ENCODE measurements around the gene ADAP1. TPM values are rescaled to one million over a fixed set of nuclear protein-coding genes. Genes with fewer than 3 reads are reported as not detected.
A peak's percentile ranks its signal among the peaks of the same experiment; 100 is the strongest.
"Not testable (repeated sequence)": the region's sequence is repeated elsewhere in the genome, so short reads cannot be mapped to it uniquely, and the experiment has no call there.

Gene ADAP1
- total RNA-seq: 26.9 and 45.3 TPM in 2 replicates

- DNase-seq (ENCODE audit: low read depth) (peak; percentile 25), FAIRE-seq (no peak)
- Histone ChIP-seq H3K27me3 (ENCODE audit: control insufficient read depth, insufficient read depth, low read length) (peaks cover 2% of the 10 kb centered on the region), H3K4me3 (ENCODE audit: low read depth, low read length) (peak within 1 kb of the TSS; percentile 70), H3K36me3 (ENCODE audit: control insufficient read depth, insufficient read depth, low read length) (peaks cover 4% of the 10 kb centered on the region)
- TF ChIP-seq CTCF (IDR thresholded peaks at IDR 0.05; ENCODE audit: insufficient read depth, low read length, severe bottlenecking): peak; percentile 46
These were observed at the start of gene ADAP1 for GRCh38 chr7:954330-955238. Gene ADAP1, minus strand, starts transcription at chr7:954680. Its CDS starts 203 bp downstream, at chr7:954477.

GRCh38 chr7:1002445-1002844 lies 48.0 kb upstream of the ADAP1 start:
- not testable (repeated sequence) for H3K27me3 ChIP-seq (ENCODE audit: control insufficient read depth, insufficient read depth, low read length); FAIRE-seq; DNase-seq (ENCODE audit: low read depth); H3K4me3 ChIP-seq (ENCODE audit: low read depth, low read length)
- peaks cover 12% of the 10 kb centered on the region for H3K36me3 ChIP-seq (ENCODE audit: control insufficient read depth, insufficient read depth, low read length)

- not testable (repeated sequence) for H3K27me3 ChIP-seq (ENCODE audit: control insufficient read depth, insufficient read depth, low read length); DNase-seq (ENCODE audit: low read depth); FAIRE-seq; H3K4me3 ChIP-seq (ENCODE audit: low read depth, low read length)
- H3K36me3 ChIP-seq (ENCODE audit: control insufficient read depth, insufficient read depth, low read length): peaks cover 13% of the 10 kb centered on the region
These were observed 47.5 kb upstream of the ADAP1 start for GRCh38 chr7:1002026-1002425.

DNA sequence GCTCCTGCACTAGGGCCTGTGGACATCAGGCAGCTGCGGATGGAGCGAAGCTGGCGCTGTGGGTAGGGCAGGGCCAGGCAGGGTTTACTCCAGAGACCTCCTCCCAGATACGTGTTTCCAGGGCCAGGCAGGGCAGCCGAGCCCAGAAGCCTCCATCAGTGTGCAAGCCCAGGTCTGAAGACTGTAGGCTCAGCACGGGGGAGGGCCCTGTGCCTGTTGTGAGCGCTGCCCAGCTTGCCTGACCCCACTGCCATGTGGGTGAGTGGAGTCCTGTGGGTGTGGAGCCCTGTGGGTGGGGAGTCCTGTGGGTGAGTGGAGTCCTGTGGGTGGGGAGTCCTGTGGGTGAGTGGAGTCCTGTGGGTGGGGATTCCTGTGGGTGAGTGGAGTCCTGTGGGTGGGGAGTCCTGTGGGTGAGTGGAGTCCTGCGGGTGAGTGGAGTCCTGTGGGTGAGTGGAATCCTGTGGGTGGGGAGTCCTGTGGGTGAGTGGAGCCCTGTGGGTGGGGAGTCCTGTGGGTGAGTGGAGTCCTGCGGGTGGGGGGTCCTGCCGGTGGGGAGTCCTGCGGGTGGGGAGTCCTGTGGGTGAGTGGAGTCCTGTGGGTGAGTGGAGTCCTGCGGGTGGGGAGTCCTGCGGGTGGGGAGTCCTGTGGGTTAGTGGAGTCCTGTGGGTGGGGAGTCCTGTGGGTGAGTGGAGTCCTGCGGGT lies 46.7 kb upstream of the ADAP1 start:
- not testable (repeated sequence) for H3K4me3 ChIP-seq (ENCODE audit: low read depth, low read length); FAIRE-seq; DNase-seq (ENCODE audit: low read depth); H3K27me3 ChIP-seq (ENCODE audit: control insufficient read depth, insufficient read depth, low read length)
- peaks cover 13% of the 10 kb centered on the region for H3K36me3 ChIP-seq (ENCODE audit: control insufficient read depth, insufficient read depth, low read length)

GRCh38 chr7:999941-1000935 lies 45.8 kb upstream of the ADAP1 start:
- peaks cover 11% of the 10 kb centered on the region for H3K36me3 ChIP-seq (ENCODE audit: control insufficient read depth, insufficient read depth, low read length)

DNA sequence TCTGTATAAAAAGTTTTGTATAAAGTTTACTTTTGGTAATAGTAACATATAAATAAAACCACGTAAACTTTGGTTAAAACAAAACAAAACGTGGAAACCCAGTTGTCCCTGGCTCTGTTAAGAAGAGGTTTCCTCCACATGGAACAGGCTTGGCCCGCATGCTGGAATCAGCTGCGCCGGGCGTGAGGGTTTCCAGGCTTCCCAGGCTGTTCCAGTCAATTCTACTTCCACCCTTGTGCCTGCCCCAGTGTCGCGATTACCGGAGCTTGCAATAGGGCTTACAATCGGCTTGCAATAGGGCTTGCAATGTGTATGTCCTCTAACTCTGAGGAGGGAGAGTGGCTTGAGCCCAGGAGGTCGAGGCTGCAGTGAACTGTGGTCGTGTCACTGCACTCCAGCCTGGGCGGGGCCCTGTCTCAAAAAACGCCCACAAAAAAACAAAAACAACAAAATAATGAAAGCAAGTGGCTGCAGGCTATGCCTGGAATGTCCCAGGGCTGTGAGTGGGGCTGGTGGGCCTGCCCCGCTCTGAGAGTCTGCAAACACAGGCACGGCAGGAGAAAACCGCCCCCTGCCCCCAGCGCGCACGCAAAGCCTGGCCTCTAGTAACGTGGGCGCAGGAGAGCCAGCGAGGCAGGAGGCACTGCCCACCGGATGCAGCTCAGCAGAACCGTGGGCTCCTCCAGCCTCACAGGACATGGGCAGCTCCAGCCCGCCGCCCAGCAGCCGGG lies 44.8 kb upstream of the ADAP1 start:
- no peak for TF ChIP-seq CTCF (IDR thresholded peaks at IDR 0.05; ENCODE audit: insufficient read depth, low read length, severe bottlenecking)
- Histone ChIP-seq H3K36me3 (ENCODE audit: control insufficient read depth, insufficient read depth, low read length) (peaks cover 11% of the 10 kb centered on the region), H3K27me3 (ENCODE audit: control insufficient read depth, insufficient read depth, low read length) (no peaks in the 10 kb centered on the region), H3K4me3 (ENCODE audit: low read depth, low read length) (no peak overlapping the region)
- DNase-seq (ENCODE audit: low read depth) (no peak), FAIRE-seq (no peak)

More at GRCh38 chr7:999941-1000935, 45.8 kb upstream of the ADAP1 start:
- TF ChIP-seq CTCF (IDR thresholded peaks at IDR 0.05; ENCODE audit: insufficient read depth, low read length, severe bottlenecking): no peak
- Histone ChIP-seq H3K27me3 (ENCODE audit: control insufficient read depth, insufficient read depth, low read length) (no peaks in the 10 kb centered on the region), H3K4me3 (ENCODE audit: low read depth, low read length) (no peak overlapping the region)
- peak; percentile 32 for FAIRE-seq
- no peak for DNase-seq (ENCODE audit: low read depth)
